Hepatocyte (in vitro differentiated cells): ENCODE results near the gene PACRG. TPM values are rescaled to one million over a fixed set of nuclear protein-coding genes. Genes with fewer than 3 reads are reported as not detected.

Source experiments
- DNase-seq: peaks from one replicate; pipeline ENCODE4 v3.0.0-alpha.2; 2016; ENCODE audit warnings: low spot score
- H2AFZ ChIP-seq: fragments of 200-600 bp; sonication (generic); 2 replicates; pipeline ENCODE4 v1.6.0; 2016; ENCODE audit warnings: antibody characterized with exemption, mild to moderate bottlenecking
- H3K27ac ChIP-seq: fragments of 200-600 bp; sonication (generic); 2 replicates; pipeline ENCODE4 v1.5.1; 2016; ENCODE audit warnings: mild to moderate bottlenecking
- H3K27me3 ChIP-seq: fragments of 200-600 bp; sonication (generic); 2 replicates; pipeline ENCODE4 v1.6.1; 2016
- H3K36me3 ChIP-seq: fragments of 200-600 bp; sonication (generic); replicated peaks from 2 replicates; pipeline ENCODE4 v1.5.1; 2016; ENCODE audit warnings: low read depth; ENCODE audit not compliant: insufficient read depth
- H3K4me1 ChIP-seq: fragments of 200-600 bp; sonication (generic); 2 replicates; pipeline ENCODE4 v1.5.1; 2016; ENCODE audit warnings: mild to moderate bottlenecking, moderate library complexity; ENCODE audit not compliant: insufficient read depth
- H3K4me2 ChIP-seq: fragments of 200-600 bp; sonication (generic); 2 replicates; pipeline ENCODE4 v1.6.0; 2016
- H3K4me3 ChIP-seq: fragments of 200-600 bp; sonication (generic); 2 replicates; pipeline ENCODE4 v1.5.1; 2016; ENCODE audit warnings: mild to moderate bottlenecking
- H3K79me2 ChIP-seq: fragments of 200-600 bp; sonication (generic); 2 replicates; pipeline ENCODE4 v1.6.0; 2017; ENCODE audit warnings: mild to moderate bottlenecking
- H3K9me2 ChIP-seq: fragments of 200-600 bp; sonication (generic); replicated peaks from 2 replicates; pipeline ENCODE4 v1.6.0; 2017; ENCODE audit warnings: mild to moderate bottlenecking; ENCODE audit not compliant: insufficient read depth
- H3K9me3 ChIP-seq: fragments of 200-600 bp; sonication (generic); 2 replicates; pipeline ENCODE4 v1.5.1; 2016; ENCODE audit warnings: low read depth, mild to moderate bottlenecking
- H4K20me1 ChIP-seq: fragments of 200-600 bp; sonication (generic); 2 replicates; pipeline ENCODE4 v1.6.0; 2016; ENCODE audit warnings: mild to moderate bottlenecking; ENCODE audit not compliant: insufficient read depth, poor library complexity, severe bottlenecking
- CTCF ChIP-seq: fragments of 200-600 bp; sonication (generic); IDR thresholded peaks from 2 replicates; pipeline ENCODE4 v1.5.1; 2016; ENCODE audit warnings: antibody characterized with exemption, mild to moderate bottlenecking; ENCODE audit not compliant: poor library complexity
- EZH2 ChIP-seq: fragments of 200-600 bp; sonication (generic); IDR thresholded peaks from 2 replicates; pipeline ENCODE4 v1.6.1; 2016; ENCODE audit warnings: antibody characterized with exemption, mild to moderate bottlenecking, borderline replicate concordance
- EZH2phosphoT487 ChIP-seq: fragments of 200-600 bp; sonication (generic); IDR thresholded peaks from one replicate; pipeline ENCODE4 v1.6.1; 2018; ENCODE audit warnings: antibody characterized with exemption, mild to moderate bottlenecking, low read depth, moderate library complexity; ENCODE audit not compliant: unreplicated experiment, severe bottlenecking
- WGBS: methylation state at CpG from one replicate; pipeline ENCODE4 v1.1.6; 2016; ENCODE audit warnings: low lambda C conversion rate; ENCODE audit errors: missing lambda C conversion rate; 5-methylcytosine and 5-hydroxymethylcytosine counted together
- polyA plus RNA-seq: library from polyadenylated mRNA; unstranded; fragments of >200 nt; fragmentation: Nextera tagmentation; extraction: Ambion mirVana; gene quantifications from 2 replicates; pipeline ENCODE4 v1.2.1, GENCODE V29; 2016
- total RNA-seq: library from RNA; depleted of rRNA; stranded (reverse); fragments of >200 nt; gene quantifications from 2 replicates; pipeline ENCODE4 v1.2.3, GENCODE V29; 2014

Gene PACRG
- total and polyA plus RNA-seq, 2 experiments from 2014 or later: 0.91 to 2.6 TPM

- Histone ChIP-seq H3K79me2 (no peaks in the 10 kb centered on the region), H3K4me2 (no peak overlapping the region), H3K36me3 (no peaks in the 10 kb centered on the region), H3K4me3 (no peak overlapping the region), H4K20me1 (no peaks in the 10 kb centered on the region), H3K4me1 (no peaks in the 10 kb centered on the region), H3K27ac (no peak overlapping the region), H3K9me3 (no peaks in the 10 kb centered on the region), H3K27me3 (no peaks in the 10 kb centered on the region), H2AFZ (no peak overlapping the region), H3K9me2 (no peaks in the 10 kb centered on the region)
- TF ChIP-seq EZH2phosphoT487 (no peak), CTCF (no peak), EZH2 (no peak)
- DNase-seq: no peak
- 86% methylated on average over 3 of the region's 3 CpGs for WGBS
These were observed 229.3 kb downstream of the PACRG start for GRCh38 chr6:162957062-162957461.

GRCh38 chr6:162960679-162961457, 233.1 kb downstream of the PACRG start:
- Histone ChIP-seq H3K9me2 (no peaks in the 10 kb centered on the region), H3K4me3 (no peak overlapping the region), H3K36me3 (no peaks in the 10 kb centered on the region), H3K27ac (no peak overlapping the region), H3K79me2 (no peaks in the 10 kb centered on the region), H3K4me2 (no peak overlapping the region), H2AFZ (no peak overlapping the region), H3K27me3 (no peaks in the 10 kb centered on the region), H3K9me3 (no peaks in the 10 kb centered on the region), H3K4me1 (no peaks in the 10 kb centered on the region), H4K20me1 (no peaks in the 10 kb centered on the region)
- 91% methylated on average over 3 of the region's 3 CpGs for WGBS
- no peak for TF ChIP-seq CTCF
- TF ChIP-seq EZH2: no peak
- TF ChIP-seq EZH2phosphoT487: no peak
- DNase-seq: no peak

- no peak for DNase-seq
- H3K4me3 ChIP-seq: no peak overlapping the region
- H3K4me2 ChIP-seq: no peak overlapping the region
- H3K4me1 ChIP-seq: no peaks in the 10 kb centered on the region
- H3K79me2 ChIP-seq: no peaks in the 10 kb centered on the region
- H3K9me2 ChIP-seq: no peaks in the 10 kb centered on the region
- no peaks in the 10 kb centered on the region for H3K36me3 ChIP-seq
- no peaks in the 10 kb centered on the region for H4K20me1 ChIP-seq
- H3K27ac ChIP-seq: no peak overlapping the region
- H3K9me3 ChIP-seq: no peaks in the 10 kb centered on the region
- H2AFZ ChIP-seq: no peak overlapping the region
- no peak for TF ChIP-seq CTCF
- no peak for TF ChIP-seq EZH2
- no peak for TF ChIP-seq EZH2phosphoT487
- no peaks in the 10 kb centered on the region for H3K27me3 ChIP-seq
These were observed 234.3 kb downstream of the PACRG start for GRCh38 chr6:162962093-162962492.
